Breast epithelium (tissue), 3 donors: ENCODE measurements around the gene KXD1.

Experiments used
- CTCF ChIP-seq, 3 donors: fragments of 450-650 bp; IDR thresholded peaks; one replicate each; pipeline ENCODE4 v1.5.1; 2016 to 2017; ENCODE audit warnings: antibody characterized with exemption in 3 of 3, mild to moderate bottlenecking in 3 of 3, moderate library complexity in 3 of 3
- POLR2AphosphoS5 ChIP-seq, 3 donors: sonication (generic); formaldehyde crosslinking; IDR thresholded peaks; one replicate each; pipeline ENCODE4 v1.6.1; 2017; ENCODE audit warnings: antibody characterized with exemption in 3 of 3

GRCh38 chr19:18604820-18605159, 47.1 kb downstream of the KXD1 start:
- TF ChIP-seq CTCF (IDR thresholded peaks at IDR 0.05), result no peak
- no peak for TF ChIP-seq POLR2AphosphoS5 (IDR thresholded peaks at IDR 0.05)
